Measurements from ENCODE around the gene CCDC39. TPM values are rescaled to one million over a fixed set of nuclear protein-coding genes. Genes with fewer than 3 reads are reported as not detected.

Gene CCDC39
- total RNA-seq, 2 donors from 2014 or later: not detected

GRCh38 chr3:180571831-180572598 lies 107.3 kb downstream of the CCDC39 start:
- intact Hi-C loops (cut with DNase I, micrococcal nuclease): no loop called here
- ATAC-seq (no peak), DNase-seq (no peak)

GRCh38 chr3:180570238-180570637 lies 109.1 kb downstream of the CCDC39 start:
- intact Hi-C loops (cut with DNase I, micrococcal nuclease): no loop called here
- ATAC-seq (no peak), DNase-seq (no peak)

GRCh38 chr3:180564676-180565075 lies 114.6 kb downstream of the CCDC39 start:
- ATAC-seq (no peak), DNase-seq (no peak)
- intact Hi-C loops (cut with DNase I, micrococcal nuclease): no loop called here

Other genes with a start within 250 kb of the CCDC39 start
- 10 to 100 TPM; 31.6 to 32.4 TPM for gene TTC14, start 77.3 kb downstream of the CCDC39 start, total RNA-seq
- gene FXR1, start 233.2 kb upstream of the CCDC39 start, total RNA-seq: 10 to 100 TPM; 57.6 to 64.7 TPM

Measured in left colon (tissue), 2 donors.